Spleen (tissue), 7 donors: ENCODE data around the gene CREB3L2.

Source experiments
- CTCF ChIP-seq, 11 experiments: fragments of 200-600 bp in 7 of 11; fragments of 450-650 bp in 4 of 11; sonication (generic) in 4 of 11; IDR thresholded peaks in 8 of 11; conservative IDR thresholded peaks in 3 of 11; 1 replicate in 7 of 11; 2 replicates in 4 of 11; pipeline versions ENCODE4 v1.4.0 to v1.8.0; 2016 to 2021; ENCODE audit warnings: antibody characterized with exemption in 11 of 11, inconsistent platforms in 4 of 11, mild to moderate bottlenecking in 1 of 11
- POLR2A ChIP-seq, 3 donors: fragments of 450-650 bp; IDR thresholded peaks; one replicate each; pipeline ENCODE4 v1.5.1; 2017; ENCODE audit warnings: antibody characterized with exemption in 3 of 3, mild to moderate bottlenecking in 1 of 3
- POLR2AphosphoS5 ChIP-seq, 3 donors: sonication (generic); formaldehyde crosslinking; IDR thresholded peaks; one replicate each; pipeline ENCODE4 v1.5.1; 2017; ENCODE audit warnings: antibody characterized with exemption in 3 of 3
- donor health status: DM: no; HTN: no; CAD: no; lungs with moderate emphysema.
- donor health status: DM: no; HTN: no; CAD: no.
- donor health status: DM: no; HTN: no; CAD: no.

- TF ChIP-seq CTCF (IDR thresholded peaks at IDR 0.05 in 8 of 11, conservative IDR thresholded peaks at IDR 0.05 in 3 of 11) (no peak), POLR2A (IDR thresholded peaks at IDR 0.05) (no peak), POLR2AphosphoS5 (IDR thresholded peaks at IDR 0.05) (no peak)
Measured at GRCh38 chr7:137951700-137952425, 50.0 kb downstream of the CREB3L2 start.
